GM19324 (cell line): ENCODE data around the gene TBC1D4.
"Not testable (repeated sequence)": the region's sequence is repeated elsewhere in the genome, so short reads cannot be mapped to it uniquely, and the experiment has no call there.

ENCODE experiments used
- ATAC-seq: cut with Tn5 transposase; IDR thresholded peaks from one replicate; pipeline ENCODE4 v1.9.1; 2021; ENCODE audit warnings: mild to moderate bottlenecking, moderate library complexity; ENCODE audit not compliant: unreplicated experiment, low FRiP score

The TBC1D4 gene

GRCh38 chr13:75454497-75454896, 27.5 kb downstream of the TBC1D4 start:
- no peak for ATAC-seq

GRCh38 chr13:75452564-75452963, 29.4 kb downstream of the TBC1D4 start:
- no peak for ATAC-seq

- ATAC-seq: no peak
Measured at GRCh38 chr13:75447493-75447892, 34.5 kb downstream of the TBC1D4 start.

- ATAC-seq: no peak
Measured at GRCh38 chr13:75446874-75447273, 35.1 kb downstream of the TBC1D4 start.

- no peak for ATAC-seq
Measured at GRCh38 chr13:75445717-75446499, 36.1 kb downstream of the TBC1D4 start.

- no peak for ATAC-seq
Measured at GRCh38 chr13:75444016-75444415, 38.0 kb downstream of the TBC1D4 start.

GRCh38 chr13:75443356-75443958, 38.5 kb downstream of the TBC1D4 start:
- ATAC-seq: no peak

- ATAC-seq: no peak
Measured at GRCh38 chr13:75442736-75443234, 39.2 kb downstream of the TBC1D4 start.

- no peak for ATAC-seq
Measured at GRCh38 chr13:75440100-75440499, 41.9 kb downstream of the TBC1D4 start.

- no peak for ATAC-seq
Measured at GRCh38 chr13:75437582-75438318, 44.2 kb downstream of the TBC1D4 start.

- not testable (repeated sequence) for ATAC-seq
Measured at GRCh38 chr13:75434126-75434525, 47.8 kb downstream of the TBC1D4 start.

- ATAC-seq: no peak
Measured at GRCh38 chr13:75432811-75433244, 49.1 kb downstream of the TBC1D4 start.

GRCh38 chr13:75432045-75432444, 49.9 kb downstream of the TBC1D4 start:
- ATAC-seq: no peak

- no peak for ATAC-seq
Measured at GRCh38 chr13:75430436-75431209, 51.3 kb downstream of the TBC1D4 start.

- ATAC-seq: no peak
Measured at GRCh38 chr13:75426421-75426820, 55.5 kb downstream of the TBC1D4 start.

GRCh38 chr13:75425216-75426009, 56.6 kb downstream of the TBC1D4 start:
- ATAC-seq: peak; percentile 55

- no peak for ATAC-seq
Measured at GRCh38 chr13:75423946-75424345, 58.0 kb downstream of the TBC1D4 start.

- ATAC-seq: no peak
Measured at GRCh38 chr13:75422028-75422427, 59.9 kb downstream of the TBC1D4 start.

GRCh38 chr13:75421133-75421532, 60.8 kb downstream of the TBC1D4 start:
- no peak for ATAC-seq

- ATAC-seq: no peak
Measured at GRCh38 chr13:75419656-75420055, 62.3 kb downstream of the TBC1D4 start.
